NCI-H748 (cell line): ENCODE measurements around the gene COMMD7.

Experiments
- DNase-seq: peaks from one replicate; lab custom pipeline; 2025; ENCODE audit not compliant: unreplicated experiment; lab: John Stamatoyannopoulos, UW

COMMD7 gene

DNA sequence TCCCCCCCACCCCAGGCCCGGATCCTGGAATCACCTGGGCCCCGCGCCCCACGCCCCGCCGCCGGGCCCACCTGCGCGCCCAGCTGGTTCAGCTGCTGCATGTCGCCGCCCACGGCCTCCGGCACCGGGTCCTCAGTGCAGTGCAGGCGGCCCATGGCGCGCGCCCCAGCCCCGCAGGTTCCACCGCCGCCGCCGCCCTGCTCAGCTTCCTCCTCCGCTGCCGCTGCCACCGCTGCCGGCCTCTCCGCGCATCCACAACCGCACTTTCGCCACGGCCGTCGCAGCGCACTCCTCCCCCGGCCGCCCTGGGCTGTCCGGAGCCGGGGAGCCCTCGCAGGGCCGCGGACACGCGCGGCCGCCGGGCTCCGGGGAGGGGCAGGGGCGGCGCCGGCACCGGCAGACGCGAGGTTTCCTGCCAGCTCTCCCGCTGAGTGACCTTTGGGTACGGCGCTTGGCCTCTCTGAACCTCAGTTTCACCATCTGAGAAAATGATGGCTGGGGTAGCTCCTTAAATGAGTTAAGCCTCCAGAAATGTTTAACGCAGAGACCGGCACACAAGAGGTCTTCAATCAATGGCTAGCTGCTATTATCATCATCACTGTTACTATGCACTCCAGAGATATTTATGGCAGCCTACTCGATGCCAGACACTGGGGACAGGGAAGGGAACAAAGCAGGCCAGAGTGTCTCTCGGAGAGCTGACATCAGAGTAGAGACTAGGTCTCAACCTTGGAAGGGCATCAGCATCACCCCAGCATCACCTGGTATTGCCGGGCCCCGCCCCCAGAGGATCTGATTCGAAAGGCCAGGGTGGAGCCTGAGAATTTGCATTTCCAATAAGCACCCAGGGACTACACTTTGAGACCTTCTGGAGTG is at the start of gene COMMD7:
Gene COMMD7, minus strand, starts transcription at position 231 of the 876 bp plus-strand sequence. Its CDS starts 76 bp downstream, at position 155.
- DNase-seq = peak; percentile 83

DNA sequence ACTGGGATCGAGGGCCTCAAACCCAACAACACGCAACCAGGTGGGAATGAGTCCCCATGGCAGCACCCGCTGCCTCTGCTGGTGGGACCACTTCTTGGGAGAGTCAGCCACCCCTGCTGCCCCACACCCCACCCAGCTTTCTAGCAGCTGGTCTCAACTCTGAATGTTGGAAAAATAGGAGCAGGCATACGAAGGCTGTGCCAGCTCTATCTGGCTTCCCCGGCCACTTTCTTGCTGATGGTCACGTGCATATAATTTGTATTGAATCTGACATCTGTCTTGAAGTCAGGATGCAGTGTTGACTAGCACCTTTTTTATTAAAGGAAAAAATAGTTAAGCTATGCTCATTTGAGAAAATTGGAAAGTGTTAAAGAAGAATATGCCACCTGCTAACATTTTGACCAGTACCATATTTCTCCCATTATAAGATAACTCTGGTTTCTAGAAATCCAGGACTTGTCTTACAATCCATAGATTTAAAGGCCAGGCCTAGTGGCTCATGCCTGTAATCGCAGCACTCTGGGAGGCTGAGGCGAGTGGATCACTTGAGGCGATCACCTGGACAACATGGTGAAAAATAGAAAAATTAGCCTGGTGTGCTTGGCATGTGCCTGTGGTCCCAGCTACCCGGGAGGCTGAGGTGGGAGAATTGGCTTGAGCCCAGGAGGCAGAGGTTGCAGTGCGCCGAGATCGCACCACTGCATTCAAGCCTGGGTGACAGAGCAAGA is 49.6 kb upstream of the COMMD7 start:
- DNase-seq = no peak

DNA sequence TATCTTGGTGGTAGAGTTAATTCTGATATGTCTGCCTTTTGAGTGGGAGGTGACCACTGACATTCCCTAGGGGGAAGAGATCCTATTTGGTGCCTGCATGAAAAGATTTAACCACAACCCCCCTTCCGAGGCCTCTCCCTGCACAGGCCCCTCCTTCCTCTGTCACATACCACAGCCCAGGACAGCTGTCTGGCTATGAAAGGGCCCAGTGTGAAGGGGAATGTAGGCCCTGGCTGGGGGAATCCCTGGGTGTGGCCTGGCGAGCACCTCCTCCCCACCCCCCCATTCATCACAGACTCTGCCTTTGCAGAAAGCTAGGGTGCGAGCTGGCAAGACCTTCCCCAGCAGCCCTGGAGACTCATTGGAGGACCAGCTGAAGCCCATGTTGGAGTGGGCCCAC is 49.0 kb upstream of the COMMD7 start:
- no peak for DNase-seq

DNA sequence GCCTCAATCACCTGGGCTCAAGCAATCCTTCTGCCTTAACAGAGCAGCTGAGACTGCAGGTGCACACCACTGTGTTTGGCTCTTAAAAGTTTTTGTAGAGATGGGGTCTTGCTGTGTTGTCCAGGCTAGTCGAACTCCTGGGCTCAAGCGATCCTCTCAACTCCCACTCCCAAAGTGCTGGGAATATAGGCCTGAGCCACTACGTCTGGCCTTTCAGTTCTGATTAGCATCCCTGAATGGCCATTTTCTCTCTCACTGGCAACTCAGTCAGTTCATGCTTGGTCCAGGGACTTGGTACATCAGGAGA is 47.4 kb upstream of the COMMD7 start:
- no peak for DNase-seq

DNA sequence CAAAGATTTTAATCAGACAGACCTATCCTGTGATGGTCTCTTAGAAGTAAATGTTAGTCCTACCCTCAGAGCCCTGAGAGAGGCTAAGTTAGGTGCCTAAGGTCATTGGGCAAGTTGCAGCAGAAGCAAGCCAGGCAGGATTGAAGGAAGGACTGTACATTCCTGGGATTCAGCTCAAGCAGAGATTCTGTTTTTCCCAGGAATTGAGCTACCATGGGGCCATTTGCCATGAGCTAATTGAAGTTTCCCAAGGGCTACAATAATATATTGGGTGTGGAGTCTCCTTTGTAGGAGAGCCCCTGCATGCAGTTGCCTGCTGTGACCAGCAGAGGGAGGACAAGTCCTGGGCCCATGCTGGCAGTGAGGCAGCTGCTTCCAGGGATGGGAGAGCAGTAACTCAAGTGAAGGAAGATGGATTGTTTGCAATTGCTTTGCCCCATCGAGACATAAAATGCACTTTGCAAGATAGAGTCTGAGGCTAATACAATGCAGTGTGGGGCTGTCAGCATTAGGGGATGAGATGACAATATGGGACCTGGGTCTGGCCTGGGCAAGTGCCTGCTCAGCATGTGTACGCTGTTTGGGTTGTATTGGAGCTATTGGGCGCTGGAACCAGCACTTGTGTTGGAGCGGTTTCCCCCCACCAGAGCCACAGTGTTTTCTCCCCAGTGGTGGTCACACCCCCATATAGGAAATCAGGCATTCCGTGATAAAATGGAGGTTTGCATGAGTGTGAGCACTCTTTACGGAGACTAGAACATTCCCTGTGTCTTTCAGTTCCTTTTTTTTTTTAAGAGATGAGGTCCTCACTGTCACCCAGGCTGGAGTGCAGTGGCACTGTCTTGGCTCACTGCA is 46.9 kb upstream of the COMMD7 start:
- DNase-seq = peak; percentile 63

DNA sequence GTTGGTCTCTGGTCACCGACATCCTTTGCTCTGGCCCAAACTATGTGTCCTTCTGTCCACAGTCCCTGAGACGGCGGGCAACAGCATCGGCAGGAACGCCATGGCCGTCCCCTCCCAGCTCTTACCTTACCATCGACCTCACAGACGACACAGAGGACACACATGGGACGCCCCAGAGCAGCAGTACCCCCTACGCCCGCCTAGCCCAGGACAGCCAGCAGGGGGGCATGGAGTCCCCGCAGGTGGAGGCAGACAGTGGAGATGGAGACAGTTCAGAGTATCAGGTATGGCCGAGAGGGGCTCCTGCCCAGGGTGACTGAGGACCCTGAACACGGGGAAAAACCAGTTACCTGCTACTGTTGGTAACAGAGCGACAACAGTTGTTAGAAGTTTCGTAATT is 43.9 kb upstream of the COMMD7 start:
- no peak for DNase-seq

DNA sequence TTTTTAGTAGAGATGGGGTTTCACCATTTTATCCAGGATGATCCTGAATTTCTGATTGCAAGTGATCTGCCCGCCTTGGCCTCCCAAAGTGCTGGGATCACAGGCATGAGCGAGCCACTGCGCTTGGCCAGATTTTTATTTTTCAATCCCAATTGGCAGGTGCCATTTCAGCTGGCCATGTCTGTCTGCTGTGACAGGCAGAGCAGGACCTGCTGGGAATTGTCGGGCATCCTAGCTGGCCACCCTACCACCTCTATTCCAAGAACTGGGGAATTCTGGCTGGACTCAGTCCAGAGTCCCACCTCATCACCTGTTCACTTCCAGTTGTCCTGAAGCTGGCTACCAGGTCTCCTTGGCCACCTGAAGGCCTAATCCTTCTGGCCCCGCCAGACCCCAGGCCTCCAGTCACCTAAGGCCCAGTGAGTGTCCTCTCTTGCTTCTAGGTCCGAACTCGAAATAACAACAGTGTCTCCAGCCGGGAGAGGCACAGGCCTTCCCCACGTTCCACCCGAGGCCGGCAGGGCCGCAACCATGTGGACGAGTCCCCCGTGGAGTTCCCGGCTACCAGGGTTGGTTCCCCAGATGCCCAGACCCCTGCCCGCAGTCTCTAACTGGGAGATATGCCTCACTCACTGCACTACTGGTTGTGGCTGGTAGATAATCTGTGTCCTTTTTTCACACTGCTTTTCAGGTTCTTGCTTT is 42.9 kb upstream of the COMMD7 start:
- no peak for DNase-seq

DNA sequence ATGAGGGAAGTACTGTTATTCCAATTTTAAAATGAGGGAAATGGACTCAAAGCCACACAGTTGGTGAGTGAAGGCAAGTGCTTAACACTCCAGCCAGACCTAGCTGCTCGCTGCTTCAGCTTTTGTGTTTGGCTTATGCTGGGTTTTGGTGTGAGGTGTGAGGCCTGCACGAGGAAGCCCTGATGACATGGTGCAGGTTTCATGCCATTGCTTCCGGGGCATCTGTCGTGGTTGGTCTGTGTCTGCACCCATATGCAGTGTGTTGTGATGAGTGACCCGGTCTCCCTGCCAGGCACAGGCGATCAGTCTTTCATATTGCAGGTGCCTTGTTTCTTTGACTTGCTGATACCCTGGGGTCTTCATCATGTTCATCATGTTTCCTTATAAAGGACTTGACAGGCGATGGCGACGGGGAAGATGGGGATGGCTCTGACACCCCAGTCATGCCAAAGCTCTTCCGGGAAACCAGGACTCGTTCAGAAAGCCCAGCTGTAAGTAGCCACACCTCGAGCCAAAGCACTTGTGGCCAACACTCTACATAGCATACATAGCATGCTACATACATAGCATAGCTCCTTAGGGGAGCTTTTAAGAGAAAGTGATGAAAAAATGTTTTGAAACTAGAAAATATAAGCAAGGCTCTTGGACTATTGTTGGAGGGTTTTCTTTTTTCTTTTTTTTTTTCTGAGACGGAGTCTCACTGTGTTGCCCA is 41.3 kb upstream of the COMMD7 start:
- DNase-seq = no peak

DNA sequence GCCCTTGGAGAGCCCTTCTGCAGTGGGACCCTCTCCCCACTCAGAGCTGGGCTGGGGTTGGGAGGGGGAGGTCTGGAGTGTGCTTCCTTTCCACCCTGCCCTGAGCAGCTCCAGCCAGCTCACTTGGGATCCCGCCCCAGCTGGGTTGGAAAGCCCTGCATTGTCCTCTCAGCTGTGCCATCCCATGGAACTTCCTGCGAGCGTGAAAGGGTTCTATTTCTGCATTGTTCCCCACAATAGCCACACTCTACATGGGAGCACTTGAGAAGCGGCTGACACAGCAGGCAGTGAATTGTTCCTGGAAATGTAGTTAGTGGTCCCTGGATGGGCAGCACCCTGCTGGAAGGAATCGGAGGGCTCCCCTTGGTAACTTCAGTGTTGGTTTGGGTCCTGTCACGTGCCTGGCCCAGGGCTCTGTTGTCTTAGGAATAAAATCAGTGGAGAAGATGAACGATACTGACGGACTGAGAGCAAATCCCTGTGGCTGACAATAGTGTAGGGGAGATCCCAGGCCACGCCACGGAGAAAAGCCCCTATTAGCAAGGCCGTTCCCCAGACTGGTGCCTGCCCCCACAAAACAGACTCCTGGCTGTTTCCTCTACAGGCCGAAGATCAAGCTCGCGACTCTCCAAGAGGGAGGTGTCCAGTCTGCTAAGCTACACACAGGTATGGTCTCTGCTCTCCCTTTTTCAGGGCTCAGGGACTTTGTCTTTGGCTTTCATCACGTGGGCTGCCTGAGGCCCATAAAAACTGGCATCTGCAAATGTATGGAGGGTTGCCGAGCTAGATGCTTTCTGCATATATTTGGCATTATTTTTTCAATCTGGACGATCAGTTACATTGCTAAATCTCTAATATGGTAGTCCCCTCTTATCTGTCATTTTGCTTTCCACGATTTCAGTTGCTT is 37.7 kb upstream of the COMMD7 start:
- peak; percentile 38 for DNase-seq

DNA sequence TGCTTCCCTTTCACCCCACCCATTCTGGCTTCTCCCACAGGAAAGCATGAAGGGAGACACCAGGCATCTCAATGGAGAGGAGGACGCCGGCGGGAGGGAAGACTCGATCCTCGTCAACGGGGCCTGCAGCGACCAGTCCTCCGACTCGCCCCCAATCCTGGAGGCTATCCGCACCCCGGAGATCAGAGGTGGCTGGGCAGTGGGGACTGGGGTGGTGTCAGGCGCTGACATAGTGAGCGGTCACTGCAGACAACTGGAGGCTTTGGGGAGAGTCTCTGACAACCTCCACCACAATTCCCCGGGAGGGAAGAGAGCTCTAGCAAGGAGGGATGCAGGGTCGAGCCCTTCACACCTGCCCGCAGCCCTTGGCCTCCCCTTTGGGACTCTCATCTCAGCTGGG is 37.0 kb upstream of the COMMD7 start:
- no peak for DNase-seq

DNA sequence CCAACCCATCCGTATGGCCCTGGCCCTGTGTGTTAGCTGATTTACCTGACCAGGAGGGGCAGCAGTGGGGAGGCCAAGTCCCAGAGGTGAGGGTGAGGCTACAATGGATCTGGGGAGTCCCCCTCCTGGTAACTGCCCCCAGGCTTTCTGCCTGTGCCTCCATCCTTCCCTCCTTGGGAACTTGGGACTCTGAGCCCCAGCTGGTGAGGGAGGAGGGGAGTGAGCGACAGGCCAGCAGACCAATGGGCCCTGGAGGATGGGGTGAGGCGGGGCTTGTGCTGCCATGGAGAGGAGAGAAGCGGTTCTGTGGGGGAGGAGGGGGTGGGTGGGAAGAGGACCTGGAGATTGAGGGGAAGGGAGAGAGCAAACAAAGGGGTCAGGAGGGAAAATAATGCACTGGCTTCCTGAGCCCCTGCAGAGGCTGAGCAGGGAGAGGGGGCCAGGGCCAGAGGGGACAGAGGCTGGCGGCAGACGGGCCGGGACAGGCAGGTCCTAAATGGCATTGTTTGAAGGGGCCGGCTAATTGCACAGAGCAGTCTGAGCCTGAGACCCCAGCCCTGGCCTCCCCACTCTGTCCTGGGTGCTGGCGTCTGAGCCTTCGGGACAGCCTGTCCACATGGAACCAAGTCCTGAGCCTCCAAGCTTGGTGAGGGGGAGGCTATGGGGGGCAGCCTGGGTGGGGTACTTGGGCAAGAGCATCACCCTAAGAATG is 36.4 kb upstream of the COMMD7 start:
- no peak for DNase-seq

DNA sequence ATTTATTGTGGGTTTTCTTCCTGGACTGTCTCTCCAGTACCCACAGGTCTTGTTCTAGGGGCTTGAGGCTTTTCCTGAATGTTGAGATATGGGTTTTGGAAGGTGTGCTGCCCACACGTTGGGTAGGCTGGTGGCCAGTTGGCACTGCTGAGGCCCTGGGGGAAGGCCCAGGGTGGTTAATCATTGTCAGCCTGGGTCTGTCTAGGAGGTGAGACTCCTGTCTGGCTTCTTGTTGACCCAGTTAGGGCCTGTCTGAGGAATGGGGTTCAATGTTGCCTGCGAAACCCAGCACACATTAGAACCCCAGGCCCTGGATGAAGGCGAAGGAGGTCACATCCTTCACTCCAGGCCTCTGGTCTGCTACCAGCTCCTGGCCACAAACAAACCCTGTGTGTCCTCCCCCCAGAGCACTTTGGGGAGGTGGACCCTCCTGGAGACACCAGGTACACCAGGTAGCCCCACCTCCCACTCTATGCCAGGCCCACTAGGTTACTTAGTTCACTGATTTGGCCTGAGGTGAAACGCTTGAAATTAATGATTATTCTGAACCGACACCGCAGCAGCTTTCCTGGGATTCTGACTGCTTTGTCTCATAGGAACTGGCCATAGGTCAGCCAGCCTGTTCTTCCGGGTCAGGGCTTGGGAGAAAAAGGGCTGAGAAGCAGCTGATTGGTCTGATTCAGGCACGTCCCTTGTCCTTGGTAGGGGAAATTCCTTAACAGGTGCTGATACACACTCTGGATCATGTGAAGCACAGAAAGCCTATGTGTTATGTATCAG is 34.1 kb upstream of the COMMD7 start:
- DNase-seq = no peak

DNA sequence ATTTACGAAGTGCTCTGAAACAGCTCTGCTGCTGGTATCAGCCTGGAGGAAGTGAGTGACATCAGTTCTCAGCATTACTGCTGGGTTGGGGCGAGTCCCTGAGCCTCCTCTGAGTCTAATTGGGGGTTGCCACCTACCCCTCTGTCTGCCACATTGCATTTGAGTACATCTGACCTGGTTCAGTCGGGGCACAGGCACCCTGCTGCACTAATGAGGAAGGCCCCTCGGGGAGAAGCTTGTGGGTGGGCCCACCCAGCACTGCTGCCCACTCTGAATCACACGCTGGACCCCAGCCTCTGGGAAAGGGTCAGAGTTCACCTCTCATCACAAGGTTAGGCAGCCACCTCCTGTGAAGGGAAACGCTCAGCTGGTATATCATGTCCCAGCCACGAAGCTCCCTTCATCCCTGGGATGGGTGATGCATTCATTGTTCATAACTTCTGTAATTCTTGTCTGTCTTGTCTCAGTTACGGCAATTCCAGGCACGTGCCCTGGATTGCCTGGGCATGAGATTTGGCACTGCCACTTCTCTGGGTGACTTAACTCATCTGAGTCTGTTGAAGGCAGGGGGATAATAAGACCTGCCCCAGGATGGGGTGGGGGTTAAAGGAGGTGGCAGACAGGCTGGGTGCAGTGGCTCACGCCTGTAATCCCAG is 32.2 kb upstream of the COMMD7 start:
- DNase-seq = no peak

DNA sequence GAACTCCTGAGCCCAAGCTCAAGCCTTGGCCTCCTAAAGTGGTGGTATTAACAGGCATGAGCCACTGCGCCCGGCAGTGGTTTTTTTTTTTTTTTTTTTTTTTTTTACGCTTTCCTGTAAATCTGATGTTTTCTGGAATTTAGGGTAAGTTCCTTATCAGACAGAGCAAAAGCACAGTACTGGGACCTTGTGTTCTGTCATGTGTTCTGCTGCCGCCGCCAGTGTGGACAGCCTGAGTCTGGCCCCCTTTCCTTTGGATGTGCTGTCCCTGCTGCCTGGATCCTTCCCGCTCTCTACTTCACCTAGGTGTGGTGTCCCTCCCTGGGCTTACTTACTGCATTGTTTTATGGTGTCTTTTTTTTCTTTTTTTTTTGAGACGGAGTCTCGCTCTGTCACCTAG is 30.6 kb upstream of the COMMD7 start:
- no peak for DNase-seq

DNA sequence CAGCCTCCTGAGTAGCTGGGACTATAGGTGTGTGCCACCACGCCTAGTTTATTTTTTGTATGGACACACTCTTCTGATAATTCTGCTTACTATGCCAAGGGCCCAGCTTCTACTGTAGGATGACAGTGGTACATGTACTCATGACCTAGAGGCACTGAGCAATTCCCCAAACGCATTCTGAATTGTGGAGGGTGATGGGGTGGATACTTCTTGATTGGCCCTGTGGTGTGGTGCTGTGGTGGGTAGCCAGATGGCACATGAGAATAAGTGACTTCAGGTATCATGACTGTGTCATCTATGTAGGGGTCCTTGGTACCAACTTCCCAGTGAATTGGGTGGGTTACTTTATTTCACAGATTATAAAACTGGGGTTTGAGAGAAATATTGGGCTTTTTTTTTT is 30.0 kb upstream of the COMMD7 start:
- no peak for DNase-seq

DNA sequence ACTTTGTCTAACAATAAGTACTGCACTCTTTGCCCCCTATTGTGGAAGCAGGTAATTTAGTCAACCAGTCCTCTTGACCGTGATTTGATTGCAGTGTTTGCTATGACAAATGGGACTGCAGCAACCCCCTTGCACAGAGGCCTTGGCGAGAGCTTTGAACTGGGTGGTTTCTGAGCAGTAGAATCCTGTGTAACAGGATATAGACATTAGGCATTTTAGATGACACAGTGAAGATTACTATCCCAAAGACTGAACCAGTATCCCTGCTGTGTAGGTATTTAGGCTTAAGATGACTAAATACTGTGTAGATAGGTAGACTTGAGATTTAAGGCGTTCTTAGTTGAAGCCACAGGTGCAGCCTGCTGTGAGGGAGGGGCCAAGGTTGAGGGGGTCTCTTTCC is 28.8 kb upstream of the COMMD7 start:
- no peak for DNase-seq

DNA sequence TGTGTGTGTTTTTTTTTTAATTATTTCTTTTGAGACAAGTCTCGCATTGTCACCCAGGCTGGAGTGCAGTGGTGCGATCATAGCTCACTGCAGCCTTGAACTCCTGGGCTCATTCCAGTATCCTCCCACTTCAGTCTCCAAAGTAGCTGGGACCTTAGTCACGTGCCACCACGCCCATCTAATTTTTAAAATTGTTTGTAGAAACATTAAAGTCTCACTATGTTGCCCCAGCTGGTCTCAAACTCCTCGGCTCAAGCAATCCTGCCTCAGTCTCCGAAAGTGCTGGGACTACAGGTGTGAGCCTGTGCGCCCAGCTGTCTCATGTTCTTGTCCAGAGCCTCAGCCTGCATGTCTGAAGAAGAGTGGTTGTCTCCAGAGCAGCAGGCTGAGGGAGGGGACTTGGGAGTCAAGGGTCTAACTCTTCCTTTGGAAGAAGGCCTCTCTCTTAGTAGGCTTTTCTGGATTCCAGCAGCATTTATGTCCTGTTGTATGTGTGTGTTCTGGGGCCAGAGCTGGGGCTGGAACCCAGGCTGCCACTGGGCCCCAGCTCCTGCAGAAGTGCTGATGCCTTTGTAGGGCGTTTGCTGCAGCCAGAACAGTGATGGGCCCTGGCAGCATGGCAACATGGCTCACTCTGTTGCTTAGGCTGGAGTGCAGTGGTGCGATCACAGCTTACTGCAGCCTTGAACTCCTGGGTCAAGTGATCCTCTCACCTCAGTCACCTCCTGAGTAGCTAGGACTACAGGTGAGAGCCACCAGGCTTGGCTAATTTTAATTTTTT is 24.3 kb upstream of the COMMD7 start:
- DNase-seq = no peak
